ENCODE measurements around the gene COL21A1.

The COL21A1 gene

GRCh38 chr6:56101141-56101553 lies 146.2 kb downstream of the COL21A1 start:
- no peak for DNase-seq

- DNase-seq: no peak
These were observed 150.3 kb downstream of the COL21A1 start for GRCh38 chr6:56096946-56097621.

- no peak for DNase-seq
These were observed 150.8 kb downstream of the COL21A1 start for GRCh38 chr6:56096541-56096940.

- no peak for DNase-seq
These were observed 153.6 kb downstream of the COL21A1 start for GRCh38 chr6:56093776-56094175.

- no peak for DNase-seq
These were observed 156.1 kb downstream of the COL21A1 start for GRCh38 chr6:56091159-56091869.

- no peak for DNase-seq
These were observed 158.7 kb downstream of the COL21A1 start for GRCh38 chr6:56088641-56089040.

- no peak for DNase-seq
These were observed 160.0 kb downstream of the COL21A1 start for GRCh38 chr6:56087421-56087820.

GRCh38 chr6:56079751-56080540 lies 167.4 kb downstream of the COL21A1 start:
- no peak for DNase-seq

GRCh38 chr6:56076033-56076432 lies 171.3 kb downstream of the COL21A1 start:
- DNase-seq: no peak

- no peak for DNase-seq
These were observed 173.6 kb downstream of the COL21A1 start for GRCh38 chr6:56073761-56074160.

- no peak for DNase-seq
These were observed 174.1 kb downstream of the COL21A1 start for GRCh38 chr6:56073315-56073714.

GRCh38 chr6:56072856-56073255 lies 174.5 kb downstream of the COL21A1 start:
- no peak for DNase-seq

- DNase-seq: no peak
These were observed 182.0 kb downstream of the COL21A1 start for GRCh38 chr6:56065408-56065807.

- DNase-seq: no peak
These were observed 184.5 kb downstream of the COL21A1 start for GRCh38 chr6:56062836-56063235.

GRCh38 chr6:56058636-56059035 lies 188.7 kb downstream of the COL21A1 start:
- DNase-seq: no peak

- no peak for DNase-seq
These were observed 192.2 kb downstream of the COL21A1 start for GRCh38 chr6:56055081-56055704.

GRCh38 chr6:56051202-56051598 lies 196.2 kb downstream of the COL21A1 start:
- no peak for DNase-seq

GRCh38 chr6:56050530-56051201 lies 196.7 kb downstream of the COL21A1 start:
- DNase-seq: no peak

GRCh38 chr6:56048601-56049000 lies 198.8 kb downstream of the COL21A1 start:
- no peak for DNase-seq

- no peak for DNase-seq
These were observed 199.3 kb downstream of the COL21A1 start for GRCh38 chr6:56047931-56048540.

- no peak for DNase-seq
These were observed 200.8 kb downstream of the COL21A1 start for GRCh38 chr6:56046576-56046975.

GRCh38 chr6:56043761-56044160 lies 203.6 kb downstream of the COL21A1 start:
- no peak for DNase-seq
